ENCODE measurements around the gene RAB29.

- TF ChIP-seq CTCF (IDR thresholded peaks at IDR 0.05; ENCODE audit: insufficient read depth, low read length) (no peak), POLR2AphosphoS5 (IDR thresholded peaks at IDR 0.05; ENCODE audit: low read depth) (no peak), REST (IDR thresholded peaks at IDR 0.05; ENCODE audit: insufficient replicate concordance, low read depth) (no peak)
These were observed 37.8 kb upstream of the RAB29 start, which contains the start of gene SLC41A1 for GRCh38 chr1:205812878-205813754.
